ENCODE data around the gene RYR3.
A peak's percentile ranks its signal among the peaks of the same experiment; 100 is the strongest.

Gene RYR3

DNA sequence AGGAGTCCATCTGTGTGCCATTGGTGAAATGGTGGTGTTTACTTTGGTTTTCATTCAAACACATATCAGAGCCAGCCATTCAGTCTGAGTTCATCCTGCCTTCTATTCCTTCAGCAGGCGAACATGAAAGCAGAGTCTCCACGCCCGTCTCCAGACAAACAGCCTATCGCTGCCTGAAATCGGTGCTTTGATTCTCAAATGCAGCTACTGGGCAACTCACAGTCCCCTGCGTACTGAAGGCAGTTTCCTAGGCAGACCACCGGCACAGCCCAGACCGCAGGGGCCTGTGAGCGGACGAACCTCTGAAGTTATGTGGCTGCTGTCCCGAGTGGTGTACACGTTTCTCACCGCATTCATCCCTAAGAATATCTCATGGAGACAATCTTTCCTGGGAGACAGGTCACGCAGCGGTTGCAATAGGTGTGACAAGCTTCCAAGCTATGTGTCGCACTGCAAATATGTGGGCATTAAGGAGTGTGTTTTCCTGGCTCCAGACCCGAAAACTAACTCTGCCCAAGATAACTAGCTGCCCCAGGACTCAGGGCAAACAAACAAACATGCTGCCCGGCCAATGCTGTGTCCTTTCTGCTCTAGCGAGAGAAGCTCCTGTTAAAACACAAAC lies 16.9 kb upstream of the RYR3 start:
- Histone ChIP-seq H3K9me3 (ENCODE audit: control insufficient read depth in 5 of 5, low read length in 5 of 5) (no peaks in the 10 kb centered on the region), H3K27ac (ENCODE audit: low read depth, low read length) (no peak overlapping the region), H3K27me3 (ENCODE audit: control insufficient read depth in 5 of 5, insufficient read depth in 4 of 5, low read length in 5 of 5) (peaks cover 0 to 5% (median 0%) of the 10 kb centered on the region in 5 donors), H3K36me3 (ENCODE audit: control insufficient read depth in 5 of 5, insufficient read depth in 5 of 5, low read length in 5 of 5) (no peaks in the 10 kb centered on the region), H3K9ac (ENCODE audit: low read length in 5 of 5) (no peak overlapping the region), H3K4me3 (ENCODE audit: low read depth in 1 of 5, low read length in 5 of 5) (no peak overlapping the region), H3K4me1 (ENCODE audit: control insufficient read depth in 5 of 5, insufficient read depth in 5 of 5, low read length in 5 of 5) (no peaks in the 10 kb centered on the region)

DNA sequence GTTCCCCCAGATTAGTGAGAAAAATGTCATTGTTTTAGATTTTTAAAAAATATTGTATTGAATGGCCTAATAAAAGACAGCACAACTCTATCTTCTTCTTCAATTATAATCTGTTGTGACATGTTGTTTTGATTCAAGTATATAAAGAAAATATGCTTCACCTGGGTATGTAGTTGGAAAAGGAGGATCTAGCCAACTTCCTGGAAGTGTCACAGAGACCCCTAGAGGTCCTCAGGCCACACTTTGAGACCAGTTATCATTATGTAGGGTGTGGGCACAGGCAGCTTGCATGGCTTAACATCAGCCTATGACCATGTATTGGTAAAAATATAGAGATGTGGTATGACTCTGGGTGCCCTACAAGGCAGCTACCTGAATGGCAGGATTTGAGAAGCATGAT lies 14.7 kb upstream of the RYR3 start:
- Histone ChIP-seq H3K27me3 (ENCODE audit: control insufficient read depth in 5 of 5, insufficient read depth in 4 of 5, low read length in 5 of 5) (peaks cover 0 to 7% (median 0%) of the 10 kb centered on the region in 5 donors), H3K27ac (ENCODE audit: low read depth, low read length) (no peak overlapping the region), H3K9ac (ENCODE audit: low read length in 5 of 5) (no peak overlapping the region), H3K9me3 (ENCODE audit: control insufficient read depth in 5 of 5, low read length in 5 of 5) (no peaks in the 10 kb centered on the region), H3K36me3 (ENCODE audit: control insufficient read depth in 5 of 5, insufficient read depth in 5 of 5, low read length in 5 of 5) (no peaks in the 10 kb centered on the region), H3K4me3 (ENCODE audit: low read depth in 1 of 5, low read length in 5 of 5) (no peak overlapping the region), H3K4me1 (ENCODE audit: control insufficient read depth in 5 of 5, insufficient read depth in 5 of 5, low read length in 5 of 5) (no peaks in the 10 kb centered on the region)

DNA sequence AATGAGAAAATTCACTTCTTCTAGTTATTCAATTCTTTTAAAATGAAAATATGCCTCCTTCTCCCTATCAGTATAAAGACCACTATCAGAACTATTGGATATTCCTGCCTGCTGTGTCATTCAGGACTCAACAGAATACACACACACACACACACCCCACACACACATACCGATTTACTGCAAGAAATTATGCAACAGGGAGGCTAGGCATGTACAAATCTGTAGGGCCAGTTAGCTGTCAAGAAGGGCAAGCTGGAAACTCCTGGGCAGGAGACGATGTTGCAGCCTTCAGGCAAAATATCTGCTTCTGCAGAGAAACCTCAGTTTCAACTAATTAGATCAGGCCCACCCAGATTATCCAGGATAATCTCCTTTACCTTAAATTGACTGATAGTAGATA lies 13.9 kb upstream of the RYR3 start:
- Histone ChIP-seq H3K27me3 (ENCODE audit: control insufficient read depth in 5 of 5, insufficient read depth in 4 of 5, low read length in 5 of 5) (peaks cover 0 to 9% (median 0%) of the 10 kb centered on the region in 5 donors), H3K4me1 (ENCODE audit: control insufficient read depth in 5 of 5, insufficient read depth in 5 of 5, low read length in 5 of 5) (no peaks in the 10 kb centered on the region), H3K4me3 (ENCODE audit: low read depth in 1 of 5, low read length in 5 of 5) (no peak overlapping the region), H3K36me3 (ENCODE audit: control insufficient read depth in 5 of 5, insufficient read depth in 5 of 5, low read length in 5 of 5) (no peaks in the 10 kb centered on the region), H3K9me3 (ENCODE audit: control insufficient read depth in 5 of 5, low read length in 5 of 5) (no peaks in the 10 kb centered on the region), H3K9ac (ENCODE audit: low read length in 5 of 5) (no peak overlapping the region), H3K27ac (ENCODE audit: low read depth, low read length) (no peak overlapping the region)

DNA sequence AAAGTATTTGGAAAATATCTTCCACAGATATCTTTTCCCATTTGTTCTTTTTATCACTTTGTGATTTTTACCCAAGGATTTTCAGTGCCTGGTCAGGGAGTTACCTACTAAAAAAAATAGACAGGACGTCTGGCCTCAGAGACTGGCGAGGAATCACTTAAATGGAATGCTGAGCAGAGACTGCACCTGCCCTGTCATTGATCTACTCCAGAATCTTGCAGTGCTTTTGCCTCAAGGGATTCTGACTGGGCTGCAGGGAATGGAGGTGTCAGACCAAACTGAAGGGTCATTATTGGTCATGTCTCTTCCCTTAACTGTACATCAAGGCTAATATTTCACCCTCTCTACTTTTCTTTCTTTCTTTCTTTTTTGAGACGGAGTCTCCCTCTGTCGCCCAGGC lies 12.1 kb upstream of the RYR3 start:
- H3K4me3 ChIP-seq (ENCODE audit: low read depth in 1 of 5, low read length in 5 of 5): no peak overlapping the region
- peaks cover 0 to 12% (median 0%) of the 10 kb centered on the region in 5 donors for H3K27me3 ChIP-seq (ENCODE audit: control insufficient read depth in 5 of 5, insufficient read depth in 4 of 5, low read length in 5 of 5)
- H3K4me1 ChIP-seq (ENCODE audit: control insufficient read depth in 5 of 5, insufficient read depth in 5 of 5, low read length in 5 of 5): no peaks in the 10 kb centered on the region
- no peaks in the 10 kb centered on the region for H3K36me3 ChIP-seq (ENCODE audit: control insufficient read depth in 5 of 5, insufficient read depth in 5 of 5, low read length in 5 of 5)
- H3K9ac ChIP-seq (ENCODE audit: low read length in 5 of 5): no peak overlapping the region
- H3K27ac ChIP-seq (ENCODE audit: low read depth, low read length): no peak overlapping the region
- H3K9me3 ChIP-seq (ENCODE audit: control insufficient read depth in 5 of 5, low read length in 5 of 5): no peaks in the 10 kb centered on the region

DNA sequence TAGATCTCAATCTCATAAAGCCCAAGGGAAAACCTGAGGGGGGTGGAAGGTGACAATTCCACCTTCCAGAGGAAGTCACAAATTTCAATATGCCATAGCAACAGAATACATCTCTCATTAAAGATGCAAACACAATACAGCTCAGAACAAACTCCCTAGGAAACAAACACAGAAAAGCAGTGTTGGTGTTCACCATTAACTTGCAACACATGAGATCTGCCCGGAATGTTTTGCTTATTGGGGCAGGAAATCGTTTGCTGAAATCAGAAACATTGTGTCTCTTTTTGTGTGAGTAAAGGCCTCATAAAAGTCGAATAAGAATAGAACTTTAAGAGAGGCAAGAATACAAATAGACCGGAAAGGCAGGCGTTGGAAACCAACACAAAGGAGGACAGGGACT lies 5.8 kb upstream of the RYR3 start:
- H3K9me3 ChIP-seq (ENCODE audit: control insufficient read depth in 5 of 5, low read length in 5 of 5): no peaks in the 10 kb centered on the region
- H3K9ac ChIP-seq (ENCODE audit: low read length in 5 of 5): no peak overlapping the region
- no peaks in the 10 kb centered on the region for H3K4me1 ChIP-seq (ENCODE audit: control insufficient read depth in 5 of 5, insufficient read depth in 5 of 5, low read length in 5 of 5)
- no peak overlapping the region for H3K27ac ChIP-seq (ENCODE audit: low read depth, low read length)
- peaks cover 6 to 7% (median 6%) of the 10 kb centered on the region in 5 donors for H3K27me3 ChIP-seq (ENCODE audit: control insufficient read depth in 5 of 5, insufficient read depth in 4 of 5, low read length in 5 of 5)
- H3K4me3 ChIP-seq (ENCODE audit: low read depth in 1 of 5, low read length in 5 of 5): no peak overlapping the region
- no peaks in the 10 kb centered on the region for H3K36me3 ChIP-seq (ENCODE audit: control insufficient read depth in 5 of 5, insufficient read depth in 5 of 5, low read length in 5 of 5)

DNA sequence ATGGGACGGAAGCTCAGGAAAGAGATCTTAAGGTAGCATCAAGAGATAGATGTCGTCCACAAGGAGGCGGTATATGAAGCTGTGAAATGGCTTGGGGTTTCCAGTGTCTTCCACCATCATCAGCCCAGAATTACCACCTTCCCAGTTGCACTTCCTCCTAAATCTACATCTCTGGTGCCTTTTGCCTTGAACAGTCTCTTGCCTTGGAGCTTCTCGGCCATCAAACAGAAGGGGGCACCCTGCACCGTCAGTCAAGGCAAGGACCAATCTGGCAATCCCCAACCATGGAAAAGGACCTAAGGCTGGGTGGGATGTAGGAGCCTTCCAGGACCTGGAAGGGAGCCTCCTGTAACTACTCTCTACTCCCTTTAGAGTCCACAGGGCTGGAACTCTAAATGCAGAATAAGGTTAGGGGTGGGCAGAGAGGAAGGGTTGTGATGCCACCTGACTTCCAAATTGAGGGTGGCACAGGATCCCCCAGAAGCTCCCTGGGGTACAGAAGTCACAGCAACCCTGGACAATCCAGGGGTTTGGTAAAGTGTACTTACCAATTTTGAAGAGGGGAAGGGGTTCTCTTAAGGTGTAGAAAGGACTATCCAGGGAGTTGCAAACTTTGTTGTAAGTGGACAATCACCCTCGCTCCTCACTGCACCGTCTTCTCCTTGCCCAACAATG lies 1.0 kb upstream of the RYR3 start:
- Histone ChIP-seq H3K36me3 (ENCODE audit: control insufficient read depth in 5 of 5, insufficient read depth in 5 of 5, low read length in 5 of 5) (no peaks in the 10 kb centered on the region), H3K27ac (ENCODE audit: low read depth, low read length) (no peak overlapping the region), H3K4me3 (ENCODE audit: low read depth in 1 of 5, low read length in 5 of 5) (no peak overlapping the region), H3K27me3 (ENCODE audit: control insufficient read depth in 5 of 5, insufficient read depth in 4 of 5, low read length in 5 of 5) (peaks cover 26 to 35% (median 32%) of the 10 kb centered on the region in 5 donors), H3K9me3 (ENCODE audit: control insufficient read depth in 5 of 5, low read length in 5 of 5) (no peaks in the 10 kb centered on the region), H3K4me1 (ENCODE audit: control insufficient read depth in 5 of 5, insufficient read depth in 5 of 5, low read length in 5 of 5) (peaks cover 0 to 7% (median 0%) of the 10 kb centered on the region in 5 donors), H3K9ac (ENCODE audit: low read length in 5 of 5) (no peak overlapping the region)

DNA sequence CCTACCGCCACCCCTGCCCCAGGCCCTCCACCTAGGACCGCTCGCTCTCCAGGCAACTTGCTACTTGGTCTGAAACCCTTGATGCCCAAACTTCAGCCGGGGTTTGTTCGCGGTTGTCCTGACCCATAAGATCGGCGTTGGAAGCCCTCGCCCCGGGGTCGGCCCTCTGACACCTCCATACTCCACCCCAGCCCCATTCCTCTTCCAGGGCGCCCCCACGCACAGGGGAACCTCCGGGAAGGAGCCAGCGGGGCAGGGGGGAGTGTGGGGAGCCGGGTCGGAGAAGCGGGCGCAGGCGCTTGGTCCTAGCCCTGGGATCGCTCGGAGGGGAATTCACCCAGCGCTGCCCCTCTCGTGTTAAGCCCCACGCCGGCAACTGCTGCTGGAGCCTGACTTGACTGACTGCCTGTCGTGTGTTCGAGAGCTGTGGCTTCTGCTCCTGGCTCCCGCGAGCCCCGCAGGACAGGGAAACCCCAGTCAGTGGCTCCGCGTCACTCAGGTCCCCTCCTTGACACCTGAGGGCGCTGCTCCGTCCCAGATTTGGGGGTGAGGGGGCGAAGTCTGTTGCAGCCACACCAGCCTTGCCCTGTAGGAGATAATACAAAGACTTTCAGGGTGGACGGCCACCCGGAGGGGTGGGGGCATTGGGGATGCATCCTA lies 675 bp downstream of the RYR3 start:
- peak overlapping the region in 1 of 5 donors; percentile 26 for H3K4me3 ChIP-seq (ENCODE audit: low read depth in 1 of 5, low read length in 5 of 5)
- no peaks in the 10 kb centered on the region for H3K36me3 ChIP-seq (ENCODE audit: control insufficient read depth in 5 of 5, insufficient read depth in 5 of 5, low read length in 5 of 5)
- H3K4me1 ChIP-seq (ENCODE audit: control insufficient read depth in 5 of 5, insufficient read depth in 5 of 5, low read length in 5 of 5): peaks cover 0 to 7% (median 0%) of the 10 kb centered on the region in 5 donors
- H3K9me3 ChIP-seq (ENCODE audit: control insufficient read depth in 5 of 5, low read length in 5 of 5): no peaks in the 10 kb centered on the region
- H3K27ac ChIP-seq (ENCODE audit: low read depth, low read length): no peak overlapping the region
- peaks cover 26 to 37% (median 35%) of the 10 kb centered on the region in 5 donors for H3K27me3 ChIP-seq (ENCODE audit: control insufficient read depth in 5 of 5, insufficient read depth in 4 of 5, low read length in 5 of 5)
- H3K9ac ChIP-seq (ENCODE audit: low read length in 5 of 5): no peak overlapping the region

DNA sequence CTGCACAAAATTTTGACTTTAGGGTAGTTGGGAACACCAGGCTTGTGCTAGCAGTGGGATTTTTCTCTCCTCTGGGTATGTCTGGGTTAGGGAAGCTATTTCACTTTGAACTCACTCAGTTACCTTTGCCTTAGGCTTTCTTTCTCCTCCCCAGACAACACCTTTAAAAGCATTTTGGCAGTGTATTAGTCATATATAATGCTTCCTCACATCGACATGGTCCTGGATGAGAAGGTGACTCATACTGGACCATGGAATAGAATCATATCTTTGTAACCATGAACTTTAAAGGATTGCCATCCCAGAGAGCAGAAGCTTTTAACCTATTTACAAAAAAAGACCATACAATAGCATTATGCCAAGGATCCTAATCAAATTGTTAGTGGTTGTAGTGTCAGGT lies 2.7 kb downstream of the RYR3 start:
- Histone ChIP-seq H3K27me3 (ENCODE audit: control insufficient read depth in 5 of 5, insufficient read depth in 4 of 5, low read length in 5 of 5) (peaks cover 26 to 39% (median 35%) of the 10 kb centered on the region in 5 donors), H3K4me3 (ENCODE audit: low read depth in 1 of 5, low read length in 5 of 5) (no peak overlapping the region)

DNA sequence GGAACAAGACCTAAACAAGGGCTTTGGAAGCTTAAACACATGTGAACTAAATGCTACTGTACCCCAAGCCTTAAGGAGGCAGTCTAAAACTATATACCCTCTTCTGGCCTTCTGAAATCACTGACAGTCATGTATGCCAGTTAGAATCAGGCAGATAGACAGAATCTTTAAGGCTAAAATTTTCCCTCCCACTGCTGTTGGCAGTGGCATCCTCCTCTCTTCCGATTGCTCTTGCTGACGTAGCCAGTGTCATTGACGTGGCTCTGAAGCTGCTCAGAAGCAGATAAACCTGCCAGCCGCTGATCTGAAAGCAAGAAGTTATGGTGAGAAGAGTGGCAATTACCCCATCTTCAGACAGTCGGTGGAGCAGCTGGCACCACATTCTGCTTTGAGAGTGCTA lies 3.3 kb downstream of the RYR3 start:
- H3K27ac ChIP-seq (ENCODE audit: low read depth, low read length): no peak overlapping the region
- no peaks in the 10 kb centered on the region for H3K36me3 ChIP-seq (ENCODE audit: control insufficient read depth in 5 of 5, insufficient read depth in 5 of 5, low read length in 5 of 5)
- H3K27me3 ChIP-seq (ENCODE audit: control insufficient read depth in 5 of 5, insufficient read depth in 4 of 5, low read length in 5 of 5): peaks cover 26 to 38% (median 34%) of the 10 kb centered on the region in 5 donors
- H3K4me1 ChIP-seq (ENCODE audit: control insufficient read depth in 5 of 5, insufficient read depth in 5 of 5, low read length in 5 of 5): peaks cover 0 to 7% (median 0%) of the 10 kb centered on the region in 5 donors
- H3K9ac ChIP-seq (ENCODE audit: low read length in 5 of 5): no peak overlapping the region
- H3K9me3 ChIP-seq (ENCODE audit: control insufficient read depth in 5 of 5, low read length in 5 of 5): no peaks in the 10 kb centered on the region
- H3K4me3 ChIP-seq (ENCODE audit: low read depth in 1 of 5, low read length in 5 of 5): no peak overlapping the region

More for the DNA sequence above, 2.7 kb downstream of the RYR3 start:
- no peaks in the 10 kb centered on the region for H3K9me3 ChIP-seq (ENCODE audit: control insufficient read depth in 5 of 5, low read length in 5 of 5)
- no peaks in the 10 kb centered on the region for H3K36me3 ChIP-seq (ENCODE audit: control insufficient read depth in 5 of 5, insufficient read depth in 5 of 5, low read length in 5 of 5)
- H3K9ac ChIP-seq (ENCODE audit: low read length in 5 of 5): no peak overlapping the region
- H3K27ac ChIP-seq (ENCODE audit: low read depth, low read length): no peak overlapping the region
- peaks cover 0 to 7% (median 0%) of the 10 kb centered on the region in 5 donors for H3K4me1 ChIP-seq (ENCODE audit: control insufficient read depth in 5 of 5, insufficient read depth in 5 of 5, low read length in 5 of 5)

DNA sequence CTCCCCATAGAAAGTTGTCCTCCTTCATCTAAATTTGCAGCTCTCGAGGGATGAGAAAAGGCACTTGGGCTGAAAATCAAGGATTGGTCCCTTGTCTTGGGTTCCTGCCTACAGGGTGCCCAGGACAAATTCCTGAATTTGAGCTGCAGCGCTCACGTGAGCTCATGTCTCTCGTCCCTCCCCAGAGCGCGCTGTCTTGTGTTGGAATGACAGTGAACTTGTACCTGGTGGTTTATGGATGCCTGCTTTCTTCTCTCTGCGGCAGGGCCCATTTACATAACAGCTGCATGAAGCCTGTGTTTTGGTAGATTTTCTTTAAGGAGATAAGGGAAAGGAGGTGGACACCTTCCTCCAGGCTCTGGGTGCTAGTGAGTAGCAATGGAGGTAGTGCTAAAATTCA lies 4.3 kb downstream of the RYR3 start:
- no peak overlapping the region for H3K9ac ChIP-seq (ENCODE audit: low read length in 5 of 5)
- H3K9me3 ChIP-seq (ENCODE audit: control insufficient read depth in 5 of 5, low read length in 5 of 5): no peaks in the 10 kb centered on the region
- H3K4me3 ChIP-seq (ENCODE audit: low read depth in 1 of 5, low read length in 5 of 5): no peak overlapping the region
- peaks cover 21 to 38% (median 26%) of the 10 kb centered on the region in 5 donors for H3K27me3 ChIP-seq (ENCODE audit: control insufficient read depth in 5 of 5, insufficient read depth in 4 of 5, low read length in 5 of 5)
- H3K27ac ChIP-seq (ENCODE audit: low read depth, low read length): no peak overlapping the region
- H3K4me1 ChIP-seq (ENCODE audit: control insufficient read depth in 5 of 5, insufficient read depth in 5 of 5, low read length in 5 of 5): peaks cover 0 to 7% (median 0%) of the 10 kb centered on the region in 5 donors
- no peaks in the 10 kb centered on the region for H3K36me3 ChIP-seq (ENCODE audit: control insufficient read depth in 5 of 5, insufficient read depth in 5 of 5, low read length in 5 of 5)

Data from subcutaneous abdominal adipose tissue (tissue), 5 donors.